NT2/D1 (cell line): ENCODE measurements around the gene GFOD2.

ENCODE experiments used
- DNase-seq: peaks from one replicate; pipeline ENCODE4 v3.0.0-alpha.2; 2011; ENCODE audit warnings: low read depth, low spot score
- H3K27me3 ChIP-seq: 2 replicates; pipeline ENCODE4 v1.6.0; 2011; ENCODE audit warnings: mild to moderate bottlenecking; ENCODE audit not compliant: insufficient read length, insufficient read depth
- H3K36me3 ChIP-seq: 2 replicates; pipeline ENCODE4 v1.6.1; 2011; ENCODE audit warnings: mild to moderate bottlenecking, low read length, mixed read lengths; ENCODE audit not compliant: insufficient read depth, insufficient read length
- H3K4me1 ChIP-seq: 2 replicates; pipeline ENCODE4 v1.5.1; 2011; ENCODE audit not compliant: insufficient read depth, insufficient read length
- H3K4me3 ChIP-seq: 2 replicates; pipeline ENCODE4 v1.5.1; 2011; ENCODE audit warnings: low read depth; ENCODE audit not compliant: insufficient read length
- H3K9ac ChIP-seq: 2 replicates; pipeline ENCODE4 v1.6.0; 2011; ENCODE audit warnings: low read depth; ENCODE audit not compliant: insufficient read length
- H3K9me3 ChIP-seq: 2 replicates; pipeline ENCODE4 v1.5.1; 2011; ENCODE audit warnings: mild to moderate bottlenecking, low read length; ENCODE audit not compliant: insufficient read depth
- SUZ12 ChIP-seq: IDR thresholded peaks from 2 replicates; pipeline ENCODE4 v1.6.1; 2011; ENCODE audit not compliant: insufficient read length, insufficient read depth; ENCODE audit errors: extremely low read depth
- YY1 ChIP-seq: IDR thresholded peaks from 2 replicates; pipeline ENCODE4 v1.6.1; 2011; ENCODE audit not compliant: insufficient read length, insufficient read depth
- ZNF274 ChIP-seq: IDR thresholded peaks from 2 replicates; pipeline ENCODE4 v1.6.1; 2011; ENCODE audit warnings: mild to moderate bottlenecking, low read depth, low read length

GFOD2 gene

GRCh38 chr16:67683767-67684166 lies 35.3 kb downstream of the GFOD2 start:
- no peak for TF ChIP-seq YY1
- TF ChIP-seq SUZ12 = no peak
- no peak for TF ChIP-seq ZNF274
- Histone ChIP-seq H3K4me1 (no peaks in the 10 kb centered on the region), H3K27me3 (no peaks in the 10 kb centered on the region), H3K4me3 (no peak overlapping the region), H3K9ac (no peak overlapping the region), H3K9me3 (no peaks in the 10 kb centered on the region), H3K36me3 (peaks cover 42% of the 10 kb centered on the region)
- no peak for DNase-seq

GRCh38 chr16:67679935-67680897 lies 38.9 kb downstream of the GFOD2 start:
- H3K4me3 ChIP-seq = no peak overlapping the region
- no peaks in the 10 kb centered on the region for H3K9me3 ChIP-seq
- no peak overlapping the region for H3K9ac ChIP-seq
- H3K36me3 ChIP-seq = peaks cover 41% of the 10 kb centered on the region
- no peak for DNase-seq
- H3K27me3 ChIP-seq = no peaks in the 10 kb centered on the region
- TF ChIP-seq SUZ12 (no peak), YY1 (no peak), ZNF274 (no peak)
- peaks cover 3% of the 10 kb centered on the region for H3K4me1 ChIP-seq

- Histone ChIP-seq H3K9ac (no peak overlapping the region), H3K36me3 (peaks cover 34% of the 10 kb centered on the region), H3K4me3 (no peak overlapping the region), H3K27me3 (no peaks in the 10 kb centered on the region), H3K9me3 (no peaks in the 10 kb centered on the region), H3K4me1 (peaks cover 3% of the 10 kb centered on the region)
- no peak for TF ChIP-seq ZNF274
- TF ChIP-seq YY1 = no peak
- no peak for TF ChIP-seq SUZ12
- DNase-seq = no peak
Measured at GRCh38 chr16:67678354-67679023, 40.6 kb downstream of the GFOD2 start.

- Histone ChIP-seq H3K36me3 (peaks cover 27% of the 10 kb centered on the region), H3K27me3 (no peaks in the 10 kb centered on the region), H3K4me1 (peaks cover 3% of the 10 kb centered on the region), H3K9ac (no peak overlapping the region), H3K9me3 (no peaks in the 10 kb centered on the region), H3K4me3 (no peak overlapping the region)
- TF ChIP-seq SUZ12 = no peak
- no peak for TF ChIP-seq ZNF274
- TF ChIP-seq YY1 = no peak
- DNase-seq = peak; percentile 83
Measured at GRCh38 chr16:67677712-67678111, 41.4 kb downstream of the GFOD2 start.

- no peak overlapping the region for H3K4me3 ChIP-seq
- peaks cover 29% of the 10 kb centered on the region for H3K36me3 ChIP-seq
- no peaks in the 10 kb centered on the region for H3K27me3 ChIP-seq
- no peaks in the 10 kb centered on the region for H3K9me3 ChIP-seq
- peaks cover 3% of the 10 kb centered on the region for H3K4me1 ChIP-seq
- TF ChIP-seq YY1 (no peak), SUZ12 (no peak), ZNF274 (no peak)
- DNase-seq = no peak
- no peak overlapping the region for H3K9ac ChIP-seq
Measured at GRCh38 chr16:67676939-67677338, 42.2 kb downstream of the GFOD2 start.

GRCh38 chr16:67676516-67676915 lies 42.6 kb downstream of the GFOD2 start:
- DNase-seq = no peak
- TF ChIP-seq ZNF274 (no peak), SUZ12 (no peak), YY1 (no peak)
- H3K4me3 ChIP-seq = no peak overlapping the region
- peaks cover 27% of the 10 kb centered on the region for H3K36me3 ChIP-seq
- H3K27me3 ChIP-seq = no peaks in the 10 kb centered on the region
- peaks cover 3% of the 10 kb centered on the region for H3K4me1 ChIP-seq
- H3K9me3 ChIP-seq = no peaks in the 10 kb centered on the region
- no peak overlapping the region for H3K9ac ChIP-seq

- no peak overlapping the region for H3K9ac ChIP-seq
- no peak for DNase-seq
- no peak for TF ChIP-seq YY1
- TF ChIP-seq SUZ12 = no peak
- TF ChIP-seq ZNF274 = no peak
Measured at GRCh38 chr16:67675999-67676398, 43.1 kb downstream of the GFOD2 start.

More at GRCh38 chr16:67675999-67676398, 43.1 kb downstream of the GFOD2 start:
- peaks cover 25% of the 10 kb centered on the region for H3K36me3 ChIP-seq
- H3K4me1 ChIP-seq = peaks cover 3% of the 10 kb centered on the region
- H3K27me3 ChIP-seq = no peaks in the 10 kb centered on the region
- no peaks in the 10 kb centered on the region for H3K9me3 ChIP-seq
- no peak overlapping the region for H3K4me3 ChIP-seq
